Measurements from ENCODE around the gene VPS8. TPM values are rescaled to one million over a fixed set of nuclear protein-coding genes. Genes with fewer than 3 reads are reported as not detected.

Gene VPS8
- total and polyA plus RNA-seq, 9 of the 15 experiments (the other 6 are each of a cell fraction or from before 2014, with no cell fraction given) = 7.2 to 41.0 (median 28.3) TPM

- TF ChIP-seq RERE (CRISPR knock-in tag; IDR thresholded peaks at IDR 0.05; ENCODE audit: borderline replicate concordance) = no peak
- no peak for TF ChIP-seq MCM5 (IDR thresholded peaks at IDR 0.05; ENCODE audit: low read depth)
- TF ChIP-seq POLR2A (conservative IDR thresholded peaks at IDR 0.05) = no peak
- no peak for TF ChIP-seq STAT5B (CRISPR knock-in tag; IDR thresholded peaks at IDR 0.05)
Observed at GRCh38 chr3:185058796-185059195, 246.8 kb downstream of the VPS8 start (continued).

DNA sequence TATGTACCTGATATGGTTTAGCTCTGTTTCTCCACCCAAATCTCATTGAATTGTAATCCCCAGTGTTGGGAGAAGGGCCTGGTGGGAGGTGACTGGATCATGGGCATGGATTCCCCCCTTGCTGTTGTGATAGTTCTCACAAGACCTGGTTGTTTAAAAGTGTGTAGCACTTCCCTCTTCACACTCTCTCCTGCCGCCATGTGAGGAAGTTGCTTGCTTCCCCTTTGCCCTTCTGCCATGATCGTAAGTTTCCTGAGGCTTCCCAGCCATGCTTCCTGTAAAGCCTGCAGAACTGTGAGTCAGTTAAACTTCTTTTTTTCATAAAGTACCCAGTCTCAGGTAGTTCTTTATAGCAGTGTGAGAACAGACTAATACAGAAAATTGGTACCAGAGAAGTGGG, 247.8 kb downstream of the VPS8 start:
- CTCF ChIA-PET (ENCODE audit: low intra/inter-chr PET ratio) = no interaction called here
- Histone ChIP-seq H4K20me1 (replicated peaks; ENCODE audit: control insufficient read depth, insufficient read depth, low read length) (no peaks in the 10 kb centered on the region), H3K9me3 (replicated peaks; ENCODE audit: control insufficient read depth, insufficient read depth, low read depth, low read length) (no peaks in the 10 kb centered on the region), H3K79me2 (ENCODE audit: control insufficient read depth, insufficient read depth, low read length) (no peaks in the 10 kb centered on the region), H2AFZ (ENCODE audit: low read depth, low read length) (no peak overlapping the region), H3K27ac (ENCODE audit: extremely low read depth, low read depth, low read length) (no peak overlapping the region), H3K27me3 (ENCODE audit: control insufficient read depth in 2 of 2, insufficient read depth in 2 of 2, low read length in 2 of 2) (no peaks in the 10 kb centered on the region), H3K9me1 (ENCODE audit: control insufficient read depth, insufficient read depth, low read length) (no peaks in the 10 kb centered on the region), H3K9ac (ENCODE audit: insufficient read depth in 1 of 2, low read depth in 2 of 2, low read length in 2 of 2) (no peak overlapping the region), H3K4me3 (no peak overlapping the region), H3K36me3 (ENCODE audit: control insufficient read depth, insufficient read depth, low read length) (no peaks in the 10 kb centered on the region), H3K4me1 (replicated peaks in 1 of 2; ENCODE audit: control insufficient read depth in 2 of 2, insufficient read depth in 2 of 2, low read length in 2 of 2) (no peaks in the 10 kb centered on the region), H3K4me2 (ENCODE audit: insufficient read depth, low read length) (no peak overlapping the region)
- in situ Hi-C loops (cut with MboI) = no loop called here
- no peak for DNase-seq (ENCODE audit: extremely low read depth in 1 of 4, low spot score in 3 of 4)
- POLR2A ChIA-PET = no interaction called here
- intact Hi-C loops (cut with micrococcal nuclease) = no loop called here
- WGBS (ENCODE audit: insufficient coverage, low coverage, missing lambda C conversion rate) = 7% methylated on average over 2 of the region's 2 CpGs
- no peak for TF ChIP-seq HDAC6 (IDR thresholded peaks at IDR 0.05; ENCODE audit: low read depth, low read length)
- TF ChIP-seq PHTF2 (CRISPR knock-in tag; IDR thresholded peaks at IDR 0.05) = no peak
- no peak for TF ChIP-seq E2F8 (IDR thresholded peaks at IDR 0.05; ENCODE audit: low read depth, partially characterized antibody)
- TF ChIP-seq YBX1 (IDR thresholded peaks at IDR 0.05) = no peak
- no peak for TF ChIP-seq STAG1 (CRISPR knock-in tag; IDR thresholded peaks at IDR 0.05; ENCODE audit: borderline replicate concordance)
- TF ChIP-seq NCOR1 (IDR thresholded peaks at IDR 0.05) = no peak
- FAIRE-seq = no peak
- ATAC-seq = no peak
- no TSS peak for BruUV-seq (replicated peaks)

Measured in K562 (cell line).